ENCODE measurements around the gene MBD3L1.

The MBD3L1 gene

GRCh38 chr19:8832132-8833021, at the start of gene MBD3L1, which contains the start of gene ZNF558:
MBD3L1 (plus strand) TSS chr19:8832377; CDS start chr19:8842679, 10,302 bp downstream.
ZNF558 (minus strand) TSS chr19:8832304; CDS start chr19:8822659, 9,645 bp downstream.
- peak; percentile 100 for DNase-seq

- no peak for DNase-seq
Observed at GRCh38 chr19:8794823-8795222, 37.4 kb upstream of the MBD3L1 start.

DNA sequence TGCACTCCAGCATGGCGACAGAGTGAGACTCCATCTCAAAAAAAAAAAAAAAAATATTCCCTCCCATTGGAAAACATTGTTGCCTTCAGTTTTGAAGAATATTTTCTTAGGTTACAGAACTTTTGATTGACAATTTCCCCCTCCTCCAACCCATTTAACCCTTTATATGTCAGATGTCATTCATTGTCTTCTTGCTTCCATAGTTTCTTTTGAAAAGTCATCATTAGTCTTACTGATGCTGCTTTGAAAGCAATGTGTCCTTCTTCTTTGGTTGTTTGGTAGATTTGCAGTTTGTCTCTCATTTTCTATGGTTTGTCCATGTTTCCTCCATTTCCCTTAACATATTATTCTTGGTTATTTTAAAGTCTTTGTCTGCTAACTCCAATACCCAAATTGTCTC, 25.5 kb upstream of the MBD3L1 start:
- DNase-seq = no peak

DNA sequence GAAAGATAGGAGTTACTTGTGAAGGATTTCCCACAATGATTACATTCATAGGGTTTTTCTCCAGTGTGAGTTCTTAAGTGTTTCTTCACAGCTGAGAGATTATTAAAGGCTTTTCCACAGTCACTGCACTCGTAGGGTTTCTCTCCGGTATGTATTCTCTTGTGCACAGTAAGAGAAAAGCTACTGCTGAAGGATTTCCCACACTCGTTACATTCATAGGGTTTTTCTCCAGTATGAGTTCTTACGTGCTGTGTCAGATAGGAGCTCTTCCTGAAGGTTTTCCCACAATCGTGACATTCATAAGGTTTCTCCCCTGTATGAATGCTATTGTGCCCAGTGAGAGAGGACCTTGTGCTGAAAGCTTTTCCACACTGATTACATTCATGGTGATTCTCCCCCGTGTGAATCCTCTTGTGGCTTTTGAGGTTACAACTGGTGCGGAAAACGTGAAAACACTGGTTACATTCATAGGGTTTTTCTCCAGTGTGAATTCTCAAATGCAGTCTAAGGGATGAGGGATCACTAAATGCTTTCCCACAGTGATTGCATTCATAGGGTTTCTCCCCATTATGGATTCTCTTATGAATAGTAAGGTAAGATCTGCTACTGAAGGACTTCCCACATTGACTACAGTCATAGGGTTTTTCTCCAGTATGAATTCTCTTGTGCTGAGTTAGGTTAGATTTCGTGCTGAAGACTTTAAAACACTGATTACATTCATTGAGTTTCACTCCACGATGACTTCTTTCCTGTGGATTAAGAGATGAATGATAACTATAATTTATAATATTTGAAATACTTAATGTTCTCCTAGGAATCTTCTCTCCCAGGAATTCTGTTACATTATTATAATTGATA, 20.6 kb upstream of the MBD3L1 start:
- DNase-seq = no peak

DNA sequence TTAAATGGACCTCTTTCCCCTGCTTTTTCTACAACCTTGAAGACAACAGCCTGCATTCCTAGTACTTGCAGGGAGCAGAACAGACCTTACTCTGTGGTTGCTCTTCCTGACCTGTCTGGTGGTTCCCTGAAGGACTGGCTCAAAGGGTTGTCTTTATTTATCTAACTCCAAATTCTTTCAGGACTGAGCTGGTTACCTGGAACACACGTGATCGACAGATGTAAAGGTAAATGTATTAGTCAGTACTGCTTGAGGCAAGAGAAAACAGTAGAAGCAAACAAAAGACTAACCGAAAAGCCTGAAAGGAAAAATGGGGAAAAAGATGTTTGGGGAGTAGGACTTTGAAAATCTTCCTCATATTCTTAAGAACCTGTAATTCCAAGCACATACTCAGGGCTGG, 18.0 kb upstream of the MBD3L1 start:
- no peak for DNase-seq

- DNase-seq = no peak
Observed at GRCh38 chr19:8815780-8816179, 16.4 kb upstream of the MBD3L1 start.

DNA sequence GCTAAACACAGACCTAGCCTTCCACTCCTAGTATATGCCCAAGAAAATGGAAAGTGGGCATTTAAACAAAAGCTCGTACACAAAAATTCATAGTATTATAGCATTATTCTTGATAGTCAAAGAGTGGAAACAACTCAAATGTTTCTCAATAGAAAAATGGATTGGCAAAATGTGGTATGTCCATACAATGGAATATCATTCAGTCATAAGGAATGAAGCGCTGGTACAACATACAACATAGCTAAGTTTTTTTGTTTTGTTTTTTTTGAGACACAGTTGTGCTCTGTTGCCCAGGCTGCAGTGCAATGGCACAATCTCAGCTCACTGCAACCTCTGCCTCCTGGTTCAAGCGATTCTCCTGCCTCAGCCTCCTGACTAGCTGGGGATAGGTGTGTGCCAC, 11.9 kb upstream of the MBD3L1 start:
- DNase-seq = no peak

DNA sequence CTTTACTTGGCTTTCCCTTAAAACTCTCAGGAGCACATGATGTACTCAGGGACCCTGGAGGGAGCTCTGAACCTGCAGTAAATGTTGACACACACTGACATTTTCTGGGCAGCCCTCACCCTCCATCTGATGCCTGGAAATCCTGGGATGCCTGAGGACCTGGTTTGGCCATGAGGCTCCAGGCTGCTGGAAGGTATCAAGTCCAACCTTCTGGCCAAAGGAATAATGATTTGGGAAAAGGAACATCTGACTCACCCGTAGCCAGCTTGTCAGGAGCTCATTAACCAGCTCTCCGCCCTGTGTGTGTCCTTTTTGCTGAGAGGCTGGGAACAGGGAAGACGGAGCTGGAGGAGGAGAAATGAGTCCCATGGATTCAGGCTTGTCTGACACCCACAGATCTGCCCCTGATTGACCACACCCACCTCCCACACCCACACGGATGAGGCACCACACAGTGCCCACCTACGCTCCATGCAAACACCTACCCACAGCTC, 10.4 kb upstream of the MBD3L1 start:
- DNase-seq = no peak

DNA sequence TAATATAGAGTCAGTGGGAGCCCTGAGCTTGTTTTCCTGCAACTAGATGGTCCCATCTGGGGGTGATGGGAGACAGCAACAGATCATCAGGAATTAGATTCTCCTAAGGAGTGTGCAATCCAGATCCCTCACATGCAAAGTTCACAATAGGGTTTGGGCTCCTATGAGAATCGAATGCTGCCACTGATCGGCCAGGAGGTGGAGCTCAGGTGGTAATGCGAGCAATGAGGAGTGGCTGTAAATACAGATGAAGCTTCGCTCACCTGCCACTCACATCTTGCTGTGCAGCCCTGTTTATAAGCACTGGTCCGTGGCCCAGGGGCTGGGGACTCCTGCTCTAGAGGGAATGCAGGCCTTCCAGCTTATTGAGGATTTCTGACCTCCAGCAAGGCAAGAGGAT, 5.8 kb upstream of the MBD3L1 start:
- no peak for DNase-seq

- DNase-seq = no peak
Observed at GRCh38 chr19:8827277-8827676, 4.9 kb upstream of the MBD3L1 start.

GRCh38 chr19:8831373-8831772, 804 bp upstream of the MBD3L1 start:
- DNase-seq = no peak

- DNase-seq = no peak
Observed at GRCh38 chr19:8831832-8832131, 395 bp upstream of the MBD3L1 start.

DNA sequence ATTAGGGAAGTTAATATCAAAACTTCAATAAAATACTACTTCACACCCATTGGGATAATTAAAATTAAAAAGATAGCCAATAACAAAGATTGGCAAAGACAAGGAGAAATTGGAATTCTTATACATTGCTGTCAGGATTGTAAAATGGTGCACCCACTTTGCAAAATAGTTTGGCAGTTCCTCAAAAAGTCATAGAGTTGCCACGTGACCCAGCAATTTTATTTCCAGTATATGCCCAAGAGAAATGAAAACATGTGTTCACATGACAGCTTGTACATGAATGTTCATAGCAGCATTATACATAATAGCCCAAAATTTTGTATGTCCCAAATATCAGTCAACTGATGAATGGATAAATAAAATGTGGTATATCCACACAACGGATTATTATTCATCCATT, 3.3 kb downstream of the MBD3L1 start:
- DNase-seq = no peak

- DNase-seq = no peak
Observed at GRCh38 chr19:8835877-8836276, 3.7 kb downstream of the MBD3L1 start.

- DNase-seq = no peak
Observed at GRCh38 chr19:8840708-8841107, 8.5 kb downstream of the MBD3L1 start.

- no peak for DNase-seq
Observed at GRCh38 chr19:8846819-8847218, 14.6 kb downstream of the MBD3L1 start.

- DNase-seq = no peak
Observed at GRCh38 chr19:8849232-8849631, 17.1 kb downstream of the MBD3L1 start.

DNA sequence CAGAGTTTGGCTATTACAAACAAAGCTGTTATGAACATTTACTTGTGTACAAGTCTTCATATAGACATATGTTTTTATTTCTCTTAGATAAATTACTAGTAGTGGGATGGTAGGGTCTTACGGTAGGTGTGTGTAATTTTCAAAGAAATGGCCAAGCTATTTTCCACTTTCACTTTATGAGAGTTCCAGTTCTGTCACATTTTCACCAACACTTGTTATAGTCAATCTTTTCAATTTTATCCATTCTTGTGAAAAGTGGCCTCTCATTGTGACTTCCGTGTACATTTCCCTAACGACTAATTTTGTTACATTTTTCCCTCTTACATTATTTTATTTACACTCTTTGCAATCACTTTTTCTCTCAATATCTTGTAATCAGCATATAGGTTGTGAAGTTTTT, 18.3 kb downstream of the MBD3L1 start:
- DNase-seq = no peak

GRCh38 chr19:8858260-8858659, 26.1 kb downstream of the MBD3L1 start:
- no peak for DNase-seq

DNA sequence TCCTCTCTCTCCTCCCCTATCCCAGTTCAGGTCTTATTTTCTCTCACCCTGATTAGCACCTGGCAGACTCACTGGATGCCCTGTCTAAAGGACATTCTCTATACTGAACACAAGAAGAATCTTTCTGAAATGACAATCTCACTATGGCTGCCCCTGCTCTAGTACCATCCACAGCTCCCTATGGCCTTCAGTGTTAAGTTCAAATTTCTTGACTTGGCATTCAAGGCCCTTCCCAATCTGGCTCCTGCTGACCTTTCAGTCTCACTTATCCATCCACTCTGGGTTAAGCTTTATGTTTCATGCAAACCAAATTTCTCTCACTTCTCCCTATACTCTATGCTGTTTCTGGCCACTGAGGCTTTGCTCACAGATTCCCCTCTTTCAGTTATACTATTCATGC, 34.2 kb downstream of the MBD3L1 start:
- no peak for DNase-seq

DNA sequence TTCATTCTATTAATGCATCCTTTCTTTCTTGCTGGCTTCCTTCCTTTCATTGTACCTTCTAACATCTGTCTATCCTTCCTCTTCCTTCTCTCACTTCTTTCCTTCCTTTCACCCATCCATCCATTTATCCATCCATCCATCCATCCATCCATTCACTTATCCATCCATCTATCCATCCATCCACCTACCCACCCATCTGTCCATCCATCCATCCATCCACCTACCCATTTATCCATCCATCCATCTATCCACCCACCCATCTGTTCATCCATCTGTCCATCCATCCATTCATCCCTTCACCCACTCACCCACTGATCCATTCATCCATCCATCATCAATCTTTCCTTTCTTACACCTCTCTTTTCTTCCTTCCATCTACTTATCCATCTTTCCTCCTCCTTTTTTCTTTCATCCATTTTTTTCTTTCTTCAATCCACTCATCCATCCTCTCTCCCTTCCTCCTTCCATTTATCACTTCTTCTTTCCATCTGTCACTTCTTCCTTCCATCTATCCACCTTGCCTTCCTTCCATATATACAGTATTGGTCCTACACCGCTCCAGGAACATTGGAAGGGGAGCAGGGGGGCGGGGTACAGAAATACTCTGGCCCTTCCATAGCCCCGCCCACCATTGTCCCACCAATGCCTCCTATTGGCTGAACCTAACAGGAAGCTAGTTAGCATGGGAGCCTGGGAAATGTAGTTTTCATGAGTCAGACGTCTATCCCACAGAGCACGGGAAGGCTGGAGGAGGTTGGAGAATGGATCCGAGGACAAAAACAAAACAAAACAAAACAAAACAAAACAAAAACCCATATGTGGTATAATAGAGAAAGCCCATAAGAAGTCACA, 45.9 kb downstream of the MBD3L1 start:
- no peak for DNase-seq

GRCh38 chr19:8880868-8881488, 48.8 kb downstream of the MBD3L1 start:
- DNase-seq = no peak
